H1 (cell line): Measurements from ENCODE around the gene APOO. TPM values are rescaled to one million over a fixed set of nuclear protein-coding genes. Genes with fewer than 3 reads are reported as not detected.

Experiments used
- CTCF ChIA-PET: fragments of 300-600 bp; sonication (Branson Sonifier 250); formaldehyde crosslinking; loops from one replicate; lab custom pipeline; 2021; ENCODE audit not compliant: partially characterized antibody; lab: Charles Lee
- POLR2A ChIA-PET: fragments of 300-600 bp; sonication (Branson Sonifier 250); formaldehyde crosslinking; loops from one replicate; lab custom pipeline; 2021; ENCODE audit warnings: inconsistent platforms; ENCODE audit not compliant: partially characterized antibody; lab: Charles Lee
- DNase-seq, 2 experiments: peaks; one replicate each; pipeline versions ENCODE4 v3.0.0 to v3.0.0-alpha.2; 2010 to 2022; ENCODE audit warnings: low spot score in 2 of 2, low read depth in 1 of 2, mixed read lengths in 1 of 2
- FAIRE-seq: peaks from 2 replicates; lab custom pipeline; 2011; peaks lifted over from hg19 to GRCh38; lab: Jason Lieb, UNC
- H2AFZ ChIP-seq: 2 replicates; pipeline ENCODE4 v1.8.1; 2012; ENCODE audit warnings: low read length, inconsistent platforms
- H2AK5ac ChIP-seq: 2 replicates; pipeline ENCODE4 v1.6.1; 2013; ENCODE audit warnings: low read depth, low read length
- H2BK120ac ChIP-seq: replicated peaks from 2 replicates; pipeline ENCODE3; 2013; ENCODE audit warnings: low read depth, low read length, inconsistent platforms
- H2BK12ac ChIP-seq: 2 replicates; pipeline ENCODE4 v1.6.1; 2013; ENCODE audit warnings: low read depth, low read length
- H2BK15ac ChIP-seq: 2 replicates; pipeline ENCODE4 v1.6.1; 2013; ENCODE audit warnings: low read length
- H2BK20ac ChIP-seq: 2 replicates; pipeline ENCODE4 v1.6.1; 2013; ENCODE audit warnings: low read length
- H2BK5ac ChIP-seq: 2 replicates; pipeline ENCODE4 v1.6.1; 2013; ENCODE audit warnings: low read depth, low read length
- H3K14ac ChIP-seq: 2 replicates; pipeline ENCODE4 v1.6.1; 2013; ENCODE audit warnings: inconsistent platforms; ENCODE audit not compliant: insufficient read length
- H3K18ac ChIP-seq: 2 replicates; pipeline ENCODE4 v1.6.1; 2013; ENCODE audit warnings: low read length; ENCODE audit errors: extremely low read depth
- H3K23ac ChIP-seq: 2 replicates; pipeline ENCODE4 v1.6.1; 2013; ENCODE audit warnings: inconsistent platforms; ENCODE audit not compliant: insufficient read length
- H3K23me2 ChIP-seq: 2 replicates; pipeline ENCODE4 v1.6.1; 2013; ENCODE audit warnings: low read depth, low read length
- H3K27ac ChIP-seq: 2 replicates; pipeline ENCODE4 v1.6.1; 2011; ENCODE audit warnings: low read depth, low read length, inconsistent platforms
- H3K27me3 ChIP-seq, 4 experiments: replicated peaks in 1 of 4; 1 replicate in 1 of 4; 2 replicates in 3 of 4; pipeline versions ENCODE4 v1.6.1 to v1.8.1; 2011 to 2013; ENCODE audit warnings: low read length in 3 of 4, mild to moderate bottlenecking in 3 of 4, inconsistent platforms in 2 of 4, mixed read lengths in 2 of 4, moderate library complexity in 1 of 4; ENCODE audit not compliant: control insufficient read depth in 3 of 4, insufficient read depth in 3 of 4; ENCODE audit errors: extremely low read depth in 1 of 4
- H3K36me3 ChIP-seq, 4 experiments: 2 replicates each; pipeline versions ENCODE4 v1.6.1 to v1.8.1; 2011 to 2013; ENCODE audit warnings: mild to moderate bottlenecking in 4 of 4, low read length in 3 of 4, moderate library complexity in 2 of 4, control low read depth in 1 of 4, inconsistent platforms in 1 of 4; ENCODE audit not compliant: insufficient read depth in 4 of 4, control insufficient read depth in 2 of 4
- H3K4ac ChIP-seq: replicated peaks from 2 replicates; pipeline ENCODE3; 2013; ENCODE audit warnings: low read length, low read depth, mixed read lengths, inconsistent platforms; ENCODE audit not compliant: insufficient read length
- H3K4me1 ChIP-seq, 4 experiments: replicated peaks in 1 of 4; 1 replicate in 1 of 4; 2 replicates in 3 of 4; pipeline versions ENCODE4 v1.6.1 to v1.8.1; 2011 to 2013; ENCODE audit warnings: low read length in 3 of 4, inconsistent platforms in 2 of 4, mixed read lengths in 1 of 4; ENCODE audit not compliant: insufficient read depth in 4 of 4, control insufficient read depth in 3 of 4
- H3K4me2 ChIP-seq, 2 experiments: 2 replicates each; pipeline versions ENCODE4 v1.6.1 to v1.8.1; 2011 to 2013; ENCODE audit warnings: low read depth in 2 of 2, low read length in 2 of 2, control low read depth in 1 of 2, inconsistent platforms in 1 of 2, mild to moderate bottlenecking in 1 of 2; ENCODE audit not compliant: insufficient read depth in 1 of 2
- H3K4me3 ChIP-seq, 4 experiments: fragments of 200-600, 300-600 bp in 1 of 4; sonication (generic), shearing (Covaris generic), sonication (Bioruptor Twin) in 1 of 4; 2 replicates each; pipeline versions ENCODE4 v1.5.1 to v1.8.1; 2011 to 2016; ENCODE audit warnings: low read length in 4 of 4, low read depth in 3 of 4, control low read depth in 2 of 4, inconsistent platforms in 2 of 4, mild to moderate bottlenecking in 2 of 4, mixed read lengths in 1 of 4, moderate library complexity in 1 of 4; ENCODE audit not compliant: insufficient read depth in 2 of 4; ENCODE audit errors: extremely low read depth in 1 of 4
- H3K56ac ChIP-seq: replicated peaks from 2 replicates; pipeline ENCODE3; 2013; ENCODE audit warnings: low read depth, mild to moderate bottlenecking, mixed read lengths, low read length, inconsistent platforms; ENCODE audit not compliant: insufficient read length
- H3K79me1 ChIP-seq: 2 replicates; pipeline ENCODE4 v1.6.1; 2013; ENCODE audit warnings: low read depth, low read length, control low read depth
- H3K79me2 ChIP-seq, 2 experiments: 2 replicates each; pipeline versions ENCODE4 v1.6.1 to v1.8.1; 2012 to 2013; ENCODE audit warnings: low read length in 2 of 2, mild to moderate bottlenecking in 2 of 2, inconsistent platforms in 1 of 2; ENCODE audit not compliant: insufficient read depth in 2 of 2, control insufficient read depth in 1 of 2
- H3K9ac ChIP-seq, 4 experiments: replicated peaks in 1 of 4; 1 replicate in 1 of 4; 2 replicates in 3 of 4; pipeline versions ENCODE4 v1.6.1 to v1.8.1; 2011 to 2013; ENCODE audit warnings: low read depth in 3 of 4, low read length in 3 of 4, control low read depth in 2 of 4, mild to moderate bottlenecking in 2 of 4, moderate library complexity in 2 of 4, inconsistent platforms in 1 of 4; ENCODE audit errors: extremely low read depth in 1 of 4
- H3K9me3 ChIP-seq, 2 experiments: 2 replicates each; pipeline versions ENCODE4 v1.6.1 to v1.8.1; 2012 to 2013; ENCODE audit warnings: mild to moderate bottlenecking in 2 of 2, moderate library complexity in 2 of 2, control low read depth in 1 of 2, inconsistent platforms in 1 of 2, low read depth in 1 of 2, low read length in 1 of 2, mixed read lengths in 1 of 2; ENCODE audit not compliant: insufficient read depth in 2 of 2
- H4K20me1 ChIP-seq, 2 experiments: replicated peaks in 1 of 2; 2 replicates each; pipeline versions ENCODE3 to v1.8.1; 2011 to 2013; ENCODE audit warnings: inconsistent platforms in 2 of 2, low read length in 2 of 2, mild to moderate bottlenecking in 1 of 2; ENCODE audit not compliant: insufficient read depth in 2 of 2, control insufficient read depth in 1 of 2
- H4K5ac ChIP-seq: 2 replicates; pipeline ENCODE4 v1.6.1; 2013; ENCODE audit warnings: low read length, low read depth, mixed read lengths, inconsistent platforms; ENCODE audit not compliant: insufficient read length
- H4K8ac ChIP-seq: 2 replicates; pipeline ENCODE4 v1.8.0; 2013; ENCODE audit warnings: mild to moderate bottlenecking, moderate library complexity, low read length, inconsistent platforms; ENCODE audit not compliant: insufficient read depth; ENCODE audit errors: extremely low read depth
- H4K91ac ChIP-seq: replicated peaks from 2 replicates; pipeline ENCODE3; 2013; ENCODE audit warnings: low read length, mixed read lengths, inconsistent platforms; ENCODE audit not compliant: insufficient read length
- ATF3 ChIP-seq: IDR thresholded peaks from 2 replicates; pipeline ENCODE4 v1.6.1; 2011; ENCODE audit warnings: low read depth, mild to moderate bottlenecking, low read length; ENCODE audit not compliant: insufficient read depth
- HDAC2 ChIP-seq, 2 experiments: fragments of 300-600 bp in 1 of 2; sonication (generic) in 1 of 2; IDR thresholded peaks; 2 replicates each; pipeline ENCODE4 v1.6.1; 2011 to 2012; ENCODE audit warnings: low read depth in 2 of 2, low read length in 2 of 2, mild to moderate bottlenecking in 2 of 2, moderate library complexity in 2 of 2, borderline replicate concordance in 1 of 2, inconsistent platforms in 1 of 2
- KDM5A ChIP-seq: fragments of 200-600 bp; IDR thresholded peaks from 2 replicates; pipeline ENCODE4 v1.7.1; 2012; ENCODE audit warnings: mild to moderate bottlenecking, low read length, inconsistent platforms, mixed read lengths
- POLR2A ChIP-seq, 2 experiments: IDR thresholded peaks; 1 replicate in 1 of 2; 2 replicates in 1 of 2; pipeline ENCODE4 v1.6.1; 2011; ENCODE audit warnings: low read depth in 2 of 2, low read length in 2 of 2, mild to moderate bottlenecking in 2 of 2; ENCODE audit errors: control extremely low read depth in 1 of 2
- RAD21 ChIP-seq, 2 experiments: IDR thresholded peaks in 1 of 2; conservative IDR thresholded peaks in 1 of 2; 2 replicates each; pipeline ENCODE4 v1.6.1; 2011; ENCODE audit warnings: low read depth in 2 of 2, low read length in 2 of 2, improper control_type of control experiment in 1 of 2, inconsistent platforms in 1 of 2, mild to moderate bottlenecking in 1 of 2, moderate library complexity in 1 of 2
- RNF2 ChIP-seq: fragments of 200-900, 300-1000 bp; sonication (generic); IDR thresholded peaks from 2 replicates; pipeline ENCODE4 v1.7.1; 2016; ENCODE audit warnings: borderline replicate concordance, low read depth, mild to moderate bottlenecking, antibody characterized with exemption, low read length; ENCODE audit not compliant: poor library complexity, severe bottlenecking; ENCODE audit errors: missing control alignments
- SIX5 ChIP-seq: IDR thresholded peaks from 2 replicates; pipeline ENCODE4 v1.6.1; 2011; ENCODE audit warnings: mild to moderate bottlenecking, low read depth, low read length
- TAF7 ChIP-seq: optimal IDR thresholded peaks from 2 replicates; pipeline ENCODE3; 2011; ENCODE audit warnings: low read depth, mild to moderate bottlenecking, inconsistent platforms, low read length, moderate library complexity, borderline replicate concordance
- TEAD4 ChIP-seq: IDR thresholded peaks from 2 replicates; pipeline ENCODE4 v1.6.1; 2012; ENCODE audit warnings: low read depth, low read length, inconsistent platforms, mixed read lengths
- YY1 ChIP-seq: IDR thresholded peaks from 2 replicates; pipeline ENCODE4 v1.6.1; 2011; ENCODE audit warnings: low read depth, mild to moderate bottlenecking, low read length
- ZNF274 ChIP-seq: IDR thresholded peaks from 2 replicates; pipeline ENCODE4 v1.7.0; 2012; ENCODE audit warnings: low read length, borderline replicate concordance; ENCODE audit errors: extremely low read depth
- WGBS, 2 experiments: shearing (Covaris generic) in 1 of 2; methylation state at CpG; one replicate each; pipeline versions ENCODE4 v1.1.6 to v1.1.7; 2013 to 2015; ENCODE audit warnings: low lambda C conversion rate in 2 of 2, mixed read lengths in 2 of 2, inconsistent platforms in 1 of 2, low coverage in 1 of 2, missing lambda C conversion rate in 1 of 2; ENCODE audit not compliant: insufficient replicate concordance in 2 of 2, insufficient coverage in 1 of 2, insufficient read length in 1 of 2; ENCODE audit errors: extremely low coverage in 1 of 2, missing lambda C conversion rate in 1 of 2; 5-methylcytosine and 5-hydroxymethylcytosine counted together
- polyA plus RNA-seq, 7 experiments: library from polyadenylated mRNA; depleted of rRNA in 3 of 7; stranded (reverse) in 5 of 7; unstranded in 2 of 7; fragments of >200 nt in 5 of 7; fragments of 200-250 nt in 2 of 7; gene quantifications; 1 replicate in 5 of 7; 2 replicates in 1 of 7; 4 replicates in 1 of 7; pipeline versions ENCODE4 v1.2.1 to v1.2.3, GENCODE V29; 2011 to 2013; ENCODE audit warnings: missing spikeins in 2 of 7, mixed read lengths in 2 of 7
- total RNA-seq: library from RNA; stranded (reverse); fragmentation: NEBNext Ultra II Directional; extraction: Animal tissue kit (Norgen Biotek cat#: 25700); gene quantifications from 2 replicates; pipeline ENCODE4 v1.2.1, GENCODE V29; 2021
- TF ChIP-seq, protein P1 (sequence below): IDR thresholded peaks from 2 replicates; pipeline ENCODE4 v1.6.1; 2011; ENCODE audit warnings: low read length, improper control_type of control experiment

The APOO gene
- total and polyA plus RNA-seq, 2 of the 8 experiments (the other 6 are each of a cell fraction or from before 2014, with no cell fraction given) = 25.7 to 45.0 TPM

DNA sequence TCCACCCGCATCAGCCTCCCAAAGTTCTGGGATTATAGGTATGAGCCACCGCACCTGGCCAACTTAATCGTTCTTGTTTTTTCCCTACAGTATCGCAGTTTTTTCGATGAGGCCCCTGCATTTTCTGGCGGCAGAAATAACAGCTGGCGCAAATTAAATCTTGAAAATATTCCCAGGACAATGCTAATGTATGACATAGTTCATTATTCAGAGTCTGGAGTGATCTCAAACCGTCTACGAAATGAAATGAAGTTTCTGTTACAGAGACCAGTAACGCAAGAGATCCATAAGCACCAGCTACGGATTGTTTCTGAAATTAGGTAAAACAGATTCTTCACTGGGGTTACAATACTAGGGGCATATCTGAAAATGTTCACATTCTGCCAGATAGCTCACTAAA, 27.4 kb upstream of the APOO start:
- Histone ChIP-seq H3K14ac (no peak overlapping the region), H3K9ac (no peak overlapping the region), H3K27ac (no peak overlapping the region), H4K5ac (no peak overlapping the region), H3K36me3 (no peaks in the 10 kb centered on the region), H3K9me3 (no peaks in the 10 kb centered on the region), H3K4me2 (no peak overlapping the region), H3K56ac (no peak overlapping the region), H3K27me3 (no peaks in the 10 kb centered on the region), H2AK5ac (no peak overlapping the region), H4K91ac (no peak overlapping the region), H3K23me2 (no peaks in the 10 kb centered on the region; the same call in 1 of the 2 replicates), H3K4ac (no peak overlapping the region), H3K4me1 (no peaks in the 10 kb centered on the region), H2BK20ac (no peak overlapping the region), H3K18ac (no peak overlapping the region), H2BK120ac (no peak overlapping the region), H4K20me1 (no peaks in the 10 kb centered on the region), H2BK5ac (no peak overlapping the region), H3K4me3 (no peak overlapping the region), H3K23ac (no peak overlapping the region), H3K79me1 (no peaks in the 10 kb centered on the region), H2AFZ (no peak overlapping the region), H4K8ac (no peak overlapping the region), H2BK12ac (no peak overlapping the region), H2BK15ac (no peak overlapping the region), H3K79me2 (no peaks in the 10 kb centered on the region)
- CTCF ChIA-PET = no interaction called here
- 92% methylated on average over 11 of the region's 11 CpGs; no CpG with 5 or more reads in 1 of the 2 experiments for WGBS, 2 experiments
- FAIRE-seq (no peak), DNase-seq (no peak)
- POLR2A ChIA-PET = no interaction called here
- TF ChIP-seq TEAD4 = no peak
- TF ChIP-seq TAF7 = no peak
- TF ChIP-seq YY1 = no peak
- no peak for TF ChIP-seq ATF3
- no peak for TF ChIP-seq ZNF274
- no peak for TF ChIP-seq RAD21 (IDR thresholded peaks at IDR 0.05 in 1 of 2, conservative IDR thresholded peaks at IDR 0.05 in 1 of 2; ENCODE audit: low read depth in 2 of 2, low read length in 2 of 2)
- no peak for TF ChIP-seq HDAC2 (IDR thresholded peaks at IDR 0.05; ENCODE audit: borderline replicate concordance in 1 of 2, low read depth in 2 of 2, low read length in 2 of 2)
- TF ChIP-seq KDM5A = no peak
- TF ChIP-seq POLR2A (IDR thresholded peaks at IDR 0.05; ENCODE audit: control extremely low read depth in 1 of 2, low read depth in 2 of 2, low read length in 2 of 2) = no peak
- TF ChIP-seq, protein P1, sequence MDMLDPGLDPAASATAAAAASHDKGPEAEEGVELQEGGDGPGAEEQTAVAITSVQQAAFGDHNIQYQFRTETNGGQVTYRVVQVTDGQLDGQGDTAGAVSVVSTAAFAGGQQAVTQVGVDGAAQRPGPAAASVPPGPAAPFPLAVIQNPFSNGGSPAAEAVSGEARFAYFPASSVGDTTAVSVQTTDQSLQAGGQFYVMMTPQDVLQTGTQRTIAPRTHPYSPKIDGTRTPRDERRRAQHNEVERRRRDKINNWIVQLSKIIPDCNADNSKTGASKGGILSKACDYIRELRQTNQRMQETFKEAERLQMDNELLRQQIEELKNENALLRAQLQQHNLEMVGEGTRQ = no peak
- TF ChIP-seq RNF2 = no peak
- no peak for TF ChIP-seq SIX5
